Activated gamma-delta T cell treated with anti-CD3 and anti-CD28 coated beads, Interleukin-2, amount 50 U/mL, for 16 hours (primary cell): ENCODE measurements around the gene SRBD1.

Experiments
- DNase-seq: peaks from one replicate; pipeline ENCODE4 v3.0.0-alpha.2; 2020; ENCODE audit warnings: low read depth

The SRBD1 gene

GRCh38 chr2:45611020-45611859 is at the start of gene SRBD1:
Gene SRBD1 (minus strand): TSS chr2:45611267. CDS start chr2:45605441, 5,826 bp downstream.
- DNase-seq: peak; percentile 73

- DNase-seq: no peak
Observed at GRCh38 chr2:45654250-45654649, 43.2 kb upstream of the SRBD1 start.

- no peak for DNase-seq
Observed at GRCh38 chr2:45653122-45653913, 42.3 kb upstream of the SRBD1 start.

GRCh38 chr2:45652090-45653031 is 41.3 kb upstream of the SRBD1 start:
- peak; percentile 5 for DNase-seq

GRCh38 chr2:45651415-45652089 is 40.5 kb upstream of the SRBD1 start, which contains the start of gene PRKCE:
Gene PRKCE (plus strand): TSS chr2:45651675.
- DNase-seq: peak; percentile 24

- DNase-seq: peak; percentile 89
Observed at GRCh38 chr2:45650851-45651414, 39.9 kb upstream of the SRBD1 start.

- peak; percentile 41 for DNase-seq
Observed at GRCh38 chr2:45649858-45650811, 39.1 kb upstream of the SRBD1 start.

GRCh38 chr2:45649462-45649857 is 38.4 kb upstream of the SRBD1 start:
- DNase-seq: no peak

GRCh38 chr2:45648636-45649035 is 37.6 kb upstream of the SRBD1 start:
- no peak for DNase-seq

- DNase-seq: no peak
Observed at GRCh38 chr2:45647986-45648520, 37.0 kb upstream of the SRBD1 start.

- no peak for DNase-seq
Observed at GRCh38 chr2:45647356-45647755, 36.3 kb upstream of the SRBD1 start.

GRCh38 chr2:45646289-45646688 is 35.2 kb upstream of the SRBD1 start:
- no peak for DNase-seq

GRCh38 chr2:45643543-45644542 is 32.8 kb upstream of the SRBD1 start:
- DNase-seq: peak; percentile 58

- DNase-seq: no peak
Observed at GRCh38 chr2:45643095-45643494, 32.0 kb upstream of the SRBD1 start.

- no peak for DNase-seq
Observed at GRCh38 chr2:45640576-45640975, 29.5 kb upstream of the SRBD1 start.

GRCh38 chr2:45637440-45637839 is 26.4 kb upstream of the SRBD1 start:
- no peak for DNase-seq

- no peak for DNase-seq
Observed at GRCh38 chr2:45636008-45636407, 24.9 kb upstream of the SRBD1 start.

GRCh38 chr2:45634223-45634622 is 23.2 kb upstream of the SRBD1 start:
- DNase-seq: no peak
